Naive thymus-derived CD4-positive, alpha-beta T cell (primary cell): Measurements from ENCODE around the gene HTR3D. TPM values are rescaled to one million over a fixed set of nuclear protein-coding genes. Genes with fewer than 3 reads are reported as not detected.

Experiments
- ATAC-seq: fragments of 150-1000 bp; cut with Tn5 transposase; 2 replicates; pipeline ENCODE4 v1.10.0; 2021; ENCODE audit warnings: mild to moderate bottlenecking, moderate library complexity
- CTCF ChIA-PET: fragments of 350-600 bp; sonication (Branson Sonifier 250); formaldehyde crosslinking; loops from one replicate; lab custom pipeline; 2021; ENCODE audit warnings: antibody characterized with exemption; lab: Charles Lee
- POLR2A ChIA-PET: fragments of 350-600 bp; sonication (Branson Sonifier 250); formaldehyde crosslinking; loops from one replicate; lab custom pipeline; 2021; ENCODE audit warnings: antibody characterized with exemption, inconsistent platforms; lab: Charles Lee
- DNase-seq, 9 donors: peaks; one replicate each; pipeline versions ENCODE4 v3.0.0 to v3.0.0-alpha.2; 2020 to 2022; ENCODE audit warnings: mixed read lengths in 1 of 9
- H3K27ac ChIP-seq: one replicate; pipeline ENCODE4 v1.7.0; 2013; ENCODE audit warnings: mild to moderate bottlenecking, low read depth, low read length, moderate library complexity
- H3K27me3 ChIP-seq, 2 donors: one replicate each; pipeline ENCODE4 v1.7.0; 2013; ENCODE audit warnings: low read length in 2 of 2, mild to moderate bottlenecking in 2 of 2, moderate library complexity in 2 of 2; ENCODE audit not compliant: control insufficient read depth in 2 of 2, insufficient read depth in 2 of 2
- H3K36me3 ChIP-seq, 3 experiments: 1 replicate in 2 of 3; 2 replicates in 1 of 3; pipeline ENCODE4 v1.7.0; 2013; ENCODE audit warnings: low read length in 3 of 3, mild to moderate bottlenecking in 3 of 3, moderate library complexity in 1 of 3; ENCODE audit not compliant: insufficient read depth in 3 of 3, control insufficient read depth in 2 of 3
- H3K4me1 ChIP-seq, 2 donors: one replicate each; pipeline ENCODE4 v1.7.0; 2013; ENCODE audit warnings: low read length in 2 of 2, mild to moderate bottlenecking in 2 of 2, moderate library complexity in 1 of 2; ENCODE audit not compliant: control insufficient read depth in 2 of 2, insufficient read depth in 2 of 2
- H3K4me3 ChIP-seq: 2 replicates; pipeline ENCODE4 v1.7.0; 2013; ENCODE audit warnings: mild to moderate bottlenecking, low read length
- H3K9me3 ChIP-seq, 3 experiments: 1 replicate in 2 of 3; 2 replicates in 1 of 3; pipeline ENCODE4 v1.7.0; 2013; ENCODE audit warnings: low read length in 3 of 3; ENCODE audit not compliant: control insufficient read depth in 2 of 3
- H3K27ac Mint-ChIP-seq, 9 donors: one replicate each; pipeline ENCODE4 v1.8.0; 2020 to 2022; ENCODE audit warnings: mixed read lengths in 9 of 9, mild to moderate bottlenecking in 8 of 9, moderate library complexity in 5 of 9, inconsistent platforms in 2 of 9
- H3K27me3 Mint-ChIP-seq, 5 donors: one replicate each; pipeline ENCODE4 v1.8.0; 2021 to 2022; ENCODE audit warnings: mixed read lengths in 5 of 5, mild to moderate bottlenecking in 1 of 5
- H3K36me3 Mint-ChIP-seq, 5 donors: one replicate each; pipeline ENCODE4 v1.8.0; 2020 to 2022; ENCODE audit warnings: mixed read lengths in 5 of 5, mild to moderate bottlenecking in 3 of 5, inconsistent platforms in 1 of 5
- H3K4me1 Mint-ChIP-seq, 7 donors: one replicate each; pipeline ENCODE4 v1.8.0; 2020 to 2022; ENCODE audit warnings: mixed read lengths in 7 of 7, mild to moderate bottlenecking in 3 of 7, inconsistent platforms in 1 of 7
- H3K4me3 Mint-ChIP-seq, 10 donors: one replicate each; pipeline ENCODE4 v1.8.0; 2020 to 2022; ENCODE audit warnings: mild to moderate bottlenecking in 10 of 10, mixed read lengths in 10 of 10, moderate library complexity in 6 of 10, inconsistent platforms in 2 of 10
- H3K9me3 Mint-ChIP-seq, 11 donors: one replicate each; pipeline ENCODE4 v1.8.0; 2020 to 2022; ENCODE audit warnings: mixed read lengths in 11 of 11, mild to moderate bottlenecking in 4 of 11, inconsistent platforms in 1 of 11, moderate library complexity in 1 of 11
- intact Hi-C, 2 donors: fragments of 100-400 bp; cut with micrococcal nuclease; formaldehyde crosslinking; loops; one replicate each; pipeline ENCODE4 v1.15.1; 2023
- polyA plus RNA-seq, 2 donors: library from polyadenylated mRNA; unstranded; fragments of 300-500 nt; fragmentation: Illumina TruSeq; gene quantifications; one replicate each; pipeline ENCODE4 v1.2.3, GENCODE V29; 2021
- total RNA-seq, 6 experiments: library from RNA in 5 of 6; stranded (reverse) in 5 of 6; gene quantifications; 1 replicate in 5 of 6; 2 replicates in 1 of 6; pipeline ENCODE4 v1.2.3 and lab custom pipeline; 2021 to 2026

The HTR3D gene
- total and polyA plus RNA-seq, 7 experiments from 2014 or later, result not detected

DNA sequence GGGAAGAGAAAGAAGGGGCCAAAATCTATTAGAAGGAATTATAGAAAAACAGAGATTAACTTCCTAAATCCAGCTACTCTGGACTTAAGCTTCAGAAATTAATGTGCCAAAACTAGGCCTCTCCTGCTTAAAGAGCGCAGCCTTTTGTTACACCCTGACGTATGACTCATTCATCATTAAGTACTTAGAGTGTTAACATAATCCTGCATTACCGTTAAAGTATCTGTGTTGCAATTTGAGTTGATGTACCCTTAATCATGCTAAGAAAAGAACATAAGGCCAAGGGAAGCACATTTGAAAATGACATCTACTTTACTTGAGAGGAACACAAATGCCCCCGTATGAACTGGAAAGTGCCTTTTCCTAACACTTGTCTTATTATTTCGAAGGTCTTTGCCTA lies 7.9 kb downstream of the HTR3D start:
- Histone ChIP-seq H3K4me3 (no peak overlapping the region), H3K27me3 (no peaks in the 10 kb centered on the region), H3K27ac (no peak overlapping the region), H3K4me1 (no peaks in the 10 kb centered on the region), H3K36me3 (no peaks in the 10 kb centered on the region), H3K9me3 (no peaks in the 10 kb centered on the region)
- Mint-ChIP-seq H3K9me3 (no peaks in the 10 kb centered on the region), H3K4me1 (no peaks in the 10 kb centered on the region), H3K36me3 (no peaks in the 10 kb centered on the region), H3K4me3 (no peak overlapping the region), H3K27me3 (no peaks in the 10 kb centered on the region), H3K27ac (no peak overlapping the region)
- ChIA-PET CTCF (no interaction called here), POLR2A (no interaction called here)
- no peak for DNase-seq
- intact Hi-C loops, result loop anchor here in 1 of 2 donors (5.0 kb wide), 1 partner anchor 213 kb away; no protein-coding TSS in a partner anchor
- ATAC-seq, result no peak

- no peak for DNase-seq
- H3K4me3 ChIP-seq, result no peak overlapping the region
- H3K4me3 Mint-ChIP-seq, result no peak overlapping the region
- H3K9me3 ChIP-seq, result no peaks in the 10 kb centered on the region
- no peaks in the 10 kb centered on the region for H3K9me3 Mint-ChIP-seq
- peaks cover 0 to 4% (median 0%) of the 10 kb centered on the region in 5 donors for H3K27me3 Mint-ChIP-seq
- H3K4me1 ChIP-seq, result no peaks in the 10 kb centered on the region
- H3K27ac Mint-ChIP-seq, result no peak overlapping the region
- no peaks in the 10 kb centered on the region for H3K36me3 ChIP-seq
- ATAC-seq, result no peak
- H3K27ac ChIP-seq, result no peak overlapping the region
- no peaks in the 10 kb centered on the region for H3K36me3 Mint-ChIP-seq
- ChIA-PET POLR2A (no interaction called here), CTCF (no interaction called here)
- H3K27me3 ChIP-seq, result no peaks in the 10 kb centered on the region
- H3K4me1 Mint-ChIP-seq, result no peaks in the 10 kb centered on the region
- intact Hi-C loops, result no loop called here
These were observed 8.5 kb downstream of the HTR3D start for GRCh38 chr3:184040010-184040409.

DNA sequence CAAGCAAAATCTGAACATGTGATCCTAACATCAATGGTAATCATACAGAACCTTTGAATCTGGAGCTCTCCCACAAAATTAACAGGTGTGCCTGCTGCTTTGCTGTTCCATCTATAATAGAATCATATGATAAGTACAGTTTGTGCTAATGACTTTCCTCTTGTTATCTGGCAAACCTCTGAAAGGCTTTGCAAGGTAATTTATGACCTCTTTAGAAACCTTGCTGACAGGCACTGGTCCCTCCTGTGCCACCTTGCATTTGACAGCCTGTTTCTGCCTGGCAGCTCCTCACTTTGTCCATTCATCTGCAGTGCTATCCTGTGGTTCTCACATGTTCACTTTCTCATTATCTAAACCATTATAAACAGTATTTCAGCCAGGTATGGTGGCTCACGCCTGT lies 11.1 kb downstream of the HTR3D start:
- H3K9me3 ChIP-seq, result no peaks in the 10 kb centered on the region
- no peaks in the 10 kb centered on the region for H3K9me3 Mint-ChIP-seq
- H3K4me1 ChIP-seq, result no peaks in the 10 kb centered on the region
- H3K27ac Mint-ChIP-seq, result no peak overlapping the region
- ATAC-seq (no peak), DNase-seq (no peak)
- H3K36me3 ChIP-seq, result no peaks in the 10 kb centered on the region
- peaks cover 0 to 5% (median 0%) of the 10 kb centered on the region in 5 donors for H3K27me3 Mint-ChIP-seq
- intact Hi-C loops, result no loop called here
- H3K36me3 Mint-ChIP-seq, result no peaks in the 10 kb centered on the region
- H3K4me3 Mint-ChIP-seq, result no peak overlapping the region
- ChIA-PET CTCF (no interaction called here), POLR2A (interaction anchor here (0.7 kb wide), 1 partner anchor 1682 kb away, joined by 6 read pairs; no protein-coding TSS in a partner anchor)
- no peaks in the 10 kb centered on the region for H3K4me1 Mint-ChIP-seq
- no peaks in the 10 kb centered on the region for H3K27me3 ChIP-seq
- H3K4me3 ChIP-seq, result no peak overlapping the region
- no peak overlapping the region for H3K27ac ChIP-seq

GRCh38 chr3:184045995-184046394 lies 14.5 kb downstream of the HTR3D start:
- Histone ChIP-seq H3K27me3 (no peaks in the 10 kb centered on the region), H3K36me3 (no peaks in the 10 kb centered on the region), H3K27ac (no peak overlapping the region), H3K4me3 (no peak overlapping the region), H3K9me3 (no peaks in the 10 kb centered on the region), H3K4me1 (no peaks in the 10 kb centered on the region)
- ChIA-PET POLR2A (no interaction called here), CTCF (no interaction called here)
- Mint-ChIP-seq H3K4me3 (no peak overlapping the region), H3K36me3 (no peaks in the 10 kb centered on the region), H3K27me3 (peaks cover 0 to 13% (median 8%) of the 10 kb centered on the region in 5 donors), H3K4me1 (peaks cover 0 to 3% (median 0%) of the 10 kb centered on the region in 7 donors), H3K9me3 (no peaks in the 10 kb centered on the region), H3K27ac (no peak overlapping the region)
- no peak for ATAC-seq
- DNase-seq, result no peak
- intact Hi-C loops, result no loop called here

DNA sequence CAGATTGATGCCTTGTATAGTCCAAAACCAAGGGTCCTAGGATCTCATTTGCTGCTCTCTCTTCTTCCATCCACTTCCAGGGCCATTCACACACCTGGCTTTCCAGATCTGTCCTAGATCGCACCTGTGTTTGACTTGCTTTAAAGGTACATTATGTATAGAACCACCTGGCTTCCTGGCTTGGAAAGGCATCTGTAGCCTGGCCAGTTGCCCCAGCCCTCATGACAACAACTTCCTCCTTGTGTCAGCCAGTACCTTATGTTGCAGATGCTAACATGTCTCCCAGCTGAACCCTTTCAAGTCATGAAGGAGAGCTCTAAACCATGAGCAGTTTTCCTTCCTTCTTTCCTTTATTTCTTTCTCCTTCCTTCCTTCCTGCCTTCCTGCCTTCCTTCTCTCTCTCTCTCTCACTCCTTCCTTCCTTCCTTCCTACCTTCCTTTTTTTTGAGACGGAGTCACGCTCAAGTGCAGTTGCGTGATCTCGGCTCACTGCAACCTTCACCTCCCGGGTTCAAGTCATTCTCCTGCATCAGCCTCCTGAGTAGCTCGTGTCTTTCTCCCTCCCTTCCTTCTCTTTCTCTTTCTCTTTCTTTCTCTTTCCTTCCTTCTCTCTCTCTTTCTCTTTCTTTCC lies 18.8 kb downstream of the HTR3D start:
- Mint-ChIP-seq H3K27me3 (peaks cover 0 to 18% (median 12%) of the 10 kb centered on the region in 5 donors), H3K9me3 (no peaks in the 10 kb centered on the region), H3K36me3 (no peaks in the 10 kb centered on the region), H3K4me1 (peaks cover 0 to 5% (median 0%) of the 10 kb centered on the region in 7 donors), H3K4me3 (no peak overlapping the region), H3K27ac (no peak overlapping the region)
- H3K36me3 ChIP-seq, result no peaks in the 10 kb centered on the region
- H3K27ac ChIP-seq, result no peak overlapping the region
- no peaks in the 10 kb centered on the region for H3K27me3 ChIP-seq
- H3K4me3 ChIP-seq, result no peak overlapping the region
- CTCF ChIA-PET, result interaction anchor here (0.6 kb wide), 1 partner anchor 39 kb away, joined by 4 read pairs; no protein-coding TSS in a partner anchor
- DNase-seq (no peak), ATAC-seq (no peak)
- intact Hi-C loops, result no loop called here
- POLR2A ChIA-PET, result no interaction called here
- H3K9me3 ChIP-seq, result no peaks in the 10 kb centered on the region
- H3K4me1 ChIP-seq, result no peaks in the 10 kb centered on the region

- ChIA-PET CTCF (no interaction called here), POLR2A (no interaction called here)
- Histone ChIP-seq H3K27me3 (no peaks in the 10 kb centered on the region), H3K4me3 (no peak within 1 kb of the TSS), H3K36me3 (no peaks in the 10 kb centered on the region), H3K9me3 (no peaks in the 10 kb centered on the region), H3K4me1 (no peaks in the 10 kb centered on the region), H3K27ac (no peak within 1 kb of the TSS)
- Mint-ChIP-seq H3K9me3 (no peaks in the 10 kb centered on the region), H3K4me1 (peaks cover 0 to 5% (median 0%) of the 10 kb centered on the region in 7 donors), H3K27me3 (peaks cover 0 to 22% (median 12%) of the 10 kb centered on the region in 5 donors), H3K4me3 (no peak within 1 kb of the TSS), H3K27ac (no peak within 1 kb of the TSS), H3K36me3 (no peaks in the 10 kb centered on the region)
- ATAC-seq (no peak), DNase-seq (no peak)
- intact Hi-C loops, result no loop called here
These were observed 21.2 kb downstream of the HTR3D start, which contains the start of gene HTR3C for GRCh38 chr3:184052767-184053166. Gene HTR3C, plus strand, starts transcription at chr3:184053047. Its CDS starts 34 bp downstream, at chr3:184053081.

- POLR2A ChIA-PET, result no interaction called here
- peaks cover 0 to 13% (median 0%) of the 10 kb centered on the region in 5 donors for H3K27me3 Mint-ChIP-seq
These were observed 26.5 kb downstream of the HTR3D start for GRCh38 chr3:184058029-184058428.

More at GRCh38 chr3:184058029-184058428, 26.5 kb downstream of the HTR3D start:
- Histone ChIP-seq H3K27me3 (no peaks in the 10 kb centered on the region), H3K9me3 (no peaks in the 10 kb centered on the region), H3K4me3 (no peak overlapping the region), H3K36me3 (no peaks in the 10 kb centered on the region), H3K4me1 (no peaks in the 10 kb centered on the region), H3K27ac (no peak overlapping the region)
- ATAC-seq (no peak), DNase-seq (no peak)
- Mint-ChIP-seq H3K4me3 (no peak overlapping the region), H3K27ac (no peak overlapping the region), H3K4me1 (peaks cover 0 to 2% (median 0%) of the 10 kb centered on the region in 7 donors), H3K36me3 (no peaks in the 10 kb centered on the region), H3K9me3 (no peaks in the 10 kb centered on the region)
- CTCF ChIA-PET, result interaction anchor here (0.9 kb wide), 1 partner anchor 10 kb away, joined by 4 read pairs; no protein-coding TSS in a partner anchor
- intact Hi-C loops, result no loop called here
